Neutrophil (primary cell): ENCODE results near the gene GADD45A.
"Not testable (repeated sequence)": the region's sequence is repeated elsewhere in the genome, so short reads cannot be mapped to it uniquely, and the experiment has no call there.

Experiments used
- H3K27ac ChIP-seq: fragments of 200-600 bp; sonication (generic); 2 replicates; pipeline ENCODE4 v1.5.1; 2016; ENCODE audit warnings: mild to moderate bottlenecking, moderate library complexity
- H3K27me3 ChIP-seq: fragments of 200-600 bp; sonication (generic); 2 replicates; pipeline ENCODE4 v1.6.0; 2016; ENCODE audit warnings: mild to moderate bottlenecking
- H3K36me3 ChIP-seq: fragments of 200-600 bp; sonication (generic); 2 replicates; pipeline ENCODE4 v1.5.1; 2017
- H3K4me1 ChIP-seq, 2 experiments: fragments of 200-600 bp in 1 of 2; sonication (generic) in 1 of 2; 1 replicate in 1 of 2; 2 replicates in 1 of 2; pipeline versions ENCODE4 v1.5.1 to v1.6.1; 2013 to 2016; ENCODE audit warnings: low read depth in 1 of 2, low read length in 1 of 2, mild to moderate bottlenecking in 1 of 2, moderate library complexity in 1 of 2; ENCODE audit not compliant: control insufficient read depth in 1 of 2, insufficient read depth in 1 of 2
- H3K4me3 ChIP-seq, 2 experiments: fragments of 200-600 bp in 1 of 2; sonication (generic) in 1 of 2; 1 replicate in 1 of 2; 2 replicates in 1 of 2; pipeline ENCODE4 v1.5.1; 2013 to 2016; ENCODE audit warnings: low read depth in 1 of 2, low read length in 1 of 2, mild to moderate bottlenecking in 1 of 2, moderate library complexity in 1 of 2
- H3K9me3 ChIP-seq: fragments of 200-600 bp; sonication (generic); 2 replicates; pipeline ENCODE4 v1.5.1; 2016
- CTCF ChIP-seq: fragments of 200-600 bp; sonication (generic); IDR thresholded peaks from 2 replicates; pipeline ENCODE4 v1.5.1; 2016; ENCODE audit warnings: antibody characterized with exemption

GADD45A gene

DNA sequence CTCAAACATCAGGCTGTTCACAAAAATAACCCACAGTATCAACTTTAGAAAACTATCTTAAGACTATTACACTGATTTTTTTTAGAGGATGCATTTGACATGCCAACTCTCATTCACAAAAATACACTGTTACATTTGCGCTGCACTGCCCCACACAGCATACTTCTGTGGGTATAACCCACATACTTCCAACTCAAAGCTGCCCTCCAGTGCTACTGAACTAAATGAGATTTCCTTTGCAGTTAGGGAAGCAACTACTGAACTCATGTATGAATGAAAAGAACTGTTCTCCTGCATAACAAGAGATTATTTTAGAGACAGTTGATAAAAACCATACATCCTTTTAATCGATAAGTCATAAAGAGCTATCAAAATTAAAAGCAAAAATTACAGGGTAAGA, 25.8 kb upstream of the GADD45A start:
- H3K9me3 ChIP-seq, result no peaks in the 10 kb centered on the region
- no peaks in the 10 kb centered on the region for H3K36me3 ChIP-seq

GRCh38 chr1:67662884-67663283, 22.1 kb upstream of the GADD45A start:
- no peak for TF ChIP-seq CTCF

More for the DNA sequence above, 25.8 kb upstream of the GADD45A start:
- Histone ChIP-seq H3K27ac (no peak overlapping the region), H3K4me3 (no peak overlapping the region), H3K4me1 (no peaks in the 10 kb centered on the region), H3K27me3 (no peaks in the 10 kb centered on the region)
- no peak for TF ChIP-seq CTCF

GRCh38 chr1:67664048-67664447, 21.0 kb upstream of the GADD45A start:
- no peak overlapping the region for H3K27ac ChIP-seq
- H3K4me1 ChIP-seq, result no peaks in the 10 kb centered on the region
- TF ChIP-seq CTCF, result no peak
- H3K36me3 ChIP-seq, result no peaks in the 10 kb centered on the region
- no peaks in the 10 kb centered on the region for H3K9me3 ChIP-seq
- H3K27me3 ChIP-seq, result no peaks in the 10 kb centered on the region
- no peak overlapping the region for H3K4me3 ChIP-seq

More at GRCh38 chr1:67662884-67663283, 22.1 kb upstream of the GADD45A start:
- Histone ChIP-seq H3K27ac (no peak overlapping the region), H3K27me3 (no peaks in the 10 kb centered on the region), H3K4me3 (no peak overlapping the region), H3K36me3 (no peaks in the 10 kb centered on the region), H3K4me1 (no peaks in the 10 kb centered on the region), H3K9me3 (no peaks in the 10 kb centered on the region)

GRCh38 chr1:67665307-67665706, 19.7 kb upstream of the GADD45A start:
- not testable (repeated sequence) for H3K36me3 ChIP-seq, H3K27ac ChIP-seq, H3K27me3 ChIP-seq, H3K4me1 ChIP-seq, H3K9me3 ChIP-seq, H3K4me3 ChIP-seq

- no peaks in the 10 kb centered on the region for H3K27me3 ChIP-seq
Measured at GRCh38 chr1:67666636-67667035, 18.4 kb upstream of the GADD45A start.

GRCh38 chr1:67668660-67669059, 16.3 kb upstream of the GADD45A start:
- no peak for TF ChIP-seq CTCF
- Histone ChIP-seq H3K4me1 (peaks cover 0 to 6% of the 10 kb centered on the region in 2 experiments), H3K27me3 (no peaks in the 10 kb centered on the region), H3K9me3 (no peaks in the 10 kb centered on the region), H3K4me3 (no peak overlapping the region), H3K27ac (no peak overlapping the region), H3K36me3 (no peaks in the 10 kb centered on the region)

More at GRCh38 chr1:67666636-67667035, 18.4 kb upstream of the GADD45A start:
- no peak for TF ChIP-seq CTCF
- H3K4me1 ChIP-seq, result peaks cover 0 to 6% of the 10 kb centered on the region in 2 experiments
- H3K9me3 ChIP-seq, result no peaks in the 10 kb centered on the region
- H3K4me3 ChIP-seq, result no peak overlapping the region
- H3K36me3 ChIP-seq, result no peaks in the 10 kb centered on the region
- H3K27ac ChIP-seq, result no peak overlapping the region
